Measurements from ENCODE around the gene CSNK2B.

DNA sequence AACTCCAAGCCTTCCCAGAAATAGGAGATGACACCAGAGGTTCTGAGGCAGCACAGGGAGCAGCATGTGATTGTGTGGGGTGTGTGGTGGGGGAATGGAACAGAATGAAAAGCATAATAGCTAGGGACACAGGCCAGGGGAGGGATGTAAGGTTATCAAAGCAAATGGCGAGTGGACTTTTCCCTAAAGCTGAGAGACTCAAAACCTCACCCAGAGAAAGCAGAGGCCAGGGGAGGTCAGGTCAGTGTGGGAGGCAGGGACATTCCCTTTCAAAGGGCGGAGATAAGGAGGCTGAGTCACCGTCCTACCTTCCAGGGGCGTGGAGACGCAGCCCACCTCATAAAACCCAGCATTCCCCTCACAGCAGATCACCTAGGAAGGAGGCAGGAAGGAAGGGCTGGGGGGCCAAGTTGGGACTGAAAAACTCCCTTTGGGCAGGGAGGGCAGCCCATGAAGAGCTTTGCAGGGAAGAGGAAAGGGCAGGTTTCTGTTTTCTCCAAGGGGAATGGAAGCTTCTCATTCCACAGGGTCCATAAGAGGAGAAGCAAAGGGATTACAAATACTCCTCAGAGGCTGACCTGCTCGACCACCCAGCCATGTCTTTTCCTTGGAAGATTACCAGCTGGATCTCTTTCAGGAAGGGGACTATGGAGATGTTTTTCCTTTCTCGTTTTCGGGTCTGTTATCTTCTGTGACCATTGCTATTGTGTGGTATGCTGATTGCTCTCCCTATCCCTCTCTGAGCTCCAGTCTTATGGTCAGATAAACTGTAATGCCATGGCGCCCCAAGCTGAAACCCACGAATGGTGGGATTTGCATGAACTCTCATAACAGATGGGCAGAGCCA is 24.6 kb downstream of the CSNK2B start:
- TF ChIP-seq, protein P1, sequence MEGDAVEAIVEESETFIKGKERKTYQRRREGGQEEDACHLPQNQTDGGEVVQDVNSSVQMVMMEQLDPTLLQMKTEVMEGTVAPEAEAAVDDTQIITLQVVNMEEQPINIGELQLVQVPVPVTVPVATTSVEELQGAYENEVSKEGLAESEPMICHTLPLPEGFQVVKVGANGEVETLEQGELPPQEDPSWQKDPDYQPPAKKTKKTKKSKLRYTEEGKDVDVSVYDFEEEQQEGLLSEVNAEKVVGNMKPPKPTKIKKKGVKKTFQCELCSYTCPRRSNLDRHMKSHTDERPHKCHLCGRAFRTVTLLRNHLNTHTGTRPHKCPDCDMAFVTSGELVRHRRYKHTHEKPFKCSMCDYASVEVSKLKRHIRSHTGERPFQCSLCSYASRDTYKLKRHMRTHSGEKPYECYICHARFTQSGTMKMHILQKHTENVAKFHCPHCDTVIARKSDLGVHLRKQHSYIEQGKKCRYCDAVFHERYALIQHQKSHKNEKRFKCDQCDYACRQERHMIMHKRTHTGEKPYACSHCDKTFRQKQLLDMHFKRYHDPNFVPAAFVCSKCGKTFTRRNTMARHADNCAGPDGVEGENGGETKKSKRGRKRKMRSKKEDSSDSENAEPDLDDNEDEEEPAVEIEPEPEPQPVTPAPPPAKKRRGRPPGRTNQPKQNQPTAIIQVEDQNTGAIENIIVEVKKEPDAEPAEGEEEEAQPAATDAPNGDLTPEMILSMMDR (optimal IDR thresholded peaks at IDR 0.05 in 1 of 3, IDR thresholded peaks at IDR 0.05 in 1 of 3, conservative IDR thresholded peaks at IDR 0.05 in 1 of 3; ENCODE audit: extremely low read depth in 1 of 3, insufficient read depth in 2 of 3, low read length in 3 of 3) = no peak
- no peak for TF ChIP-seq EZH2 (IDR thresholded peaks at IDR 0.05; ENCODE audit: low read length)

All from keratinocyte (primary cell).